Smooth muscle cell (in vitro differentiated cells): ENCODE results near the gene ABHD16B. TPM values are rescaled to one million over a fixed set of nuclear protein-coding genes. Genes with fewer than 3 reads are reported as not detected.
A peak's percentile ranks its signal among the peaks of the same experiment; 100 is the strongest.

ENCODE experiments used
- DNase-seq: peaks from one replicate; lab custom pipeline; 2025; ENCODE audit not compliant: unreplicated experiment; lab: John Stamatoyannopoulos, UW
- H2AFZ ChIP-seq: fragments of 200-600 bp; sonication (generic); 2 replicates; pipeline ENCODE4 v1.6.0; 2016; ENCODE audit warnings: antibody characterized with exemption, low read depth, mild to moderate bottlenecking
- H3F3A ChIP-seq: fragments of 200-600 bp; sonication (generic); 2 replicates; pipeline ENCODE4 v1.6.0; 2017; ENCODE audit warnings: antibody characterized with exemption, low read depth
- H3K27ac ChIP-seq: fragments of 200-600 bp; sonication (generic); 2 replicates; pipeline ENCODE4 v1.5.1; 2016; ENCODE audit warnings: low read depth, mild to moderate bottlenecking
- H3K27me3 ChIP-seq: fragments of 200-600 bp; sonication (generic); 2 replicates; pipeline ENCODE4 v1.6.1; 2016; ENCODE audit warnings: low read depth, mild to moderate bottlenecking
- H3K36me3 ChIP-seq: fragments of 200-600 bp; sonication (generic); 2 replicates; pipeline ENCODE4 v1.5.1; 2016; ENCODE audit warnings: low read depth
- H3K4me1 ChIP-seq: fragments of 200-600 bp; sonication (generic); 2 replicates; pipeline ENCODE4 v1.5.1; 2016; ENCODE audit warnings: low read depth
- H3K4me2 ChIP-seq: fragments of 200-600 bp; sonication (generic); 2 replicates; pipeline ENCODE4 v1.6.0; 2016; ENCODE audit warnings: mild to moderate bottlenecking
- H3K4me3 ChIP-seq: fragments of 200-600 bp; sonication (generic); 2 replicates; pipeline ENCODE4 v1.5.1; 2016; ENCODE audit warnings: mild to moderate bottlenecking
- H3K79me2 ChIP-seq: fragments of 200-600 bp; sonication (generic); 2 replicates; pipeline ENCODE4 v1.6.0; 2016; ENCODE audit warnings: low read depth, mild to moderate bottlenecking
- H3K9ac ChIP-seq: fragments of 200-600 bp; sonication (generic); 2 replicates; pipeline ENCODE4 v1.6.0; 2016; ENCODE audit warnings: low read depth
- H3K9me3 ChIP-seq: fragments of 200-600 bp; sonication (generic); replicated peaks from 2 replicates; pipeline ENCODE4 v1.5.1; 2016; ENCODE audit warnings: low read depth
- H4K20me1 ChIP-seq: fragments of 200-600 bp; sonication (generic); 2 replicates; pipeline ENCODE4 v1.6.0; 2016; ENCODE audit warnings: low read depth
- CTCF ChIP-seq: fragments of 200-600 bp; sonication (generic); IDR thresholded peaks from 2 replicates; pipeline ENCODE4 v1.5.1; 2017; ENCODE audit warnings: borderline replicate concordance, mild to moderate bottlenecking, antibody characterized with exemption; ENCODE audit not compliant: insufficient read depth, poor library complexity, severe bottlenecking
- WGBS: methylation state at CpG from one replicate; pipeline ENCODE4 v1.1.7; 2016; ENCODE audit warnings: low lambda C conversion rate; 5-methylcytosine and 5-hydroxymethylcytosine counted together
- polyA plus RNA-seq: library from polyadenylated mRNA; unstranded; fragments of >200 nt; fragmentation: Nextera tagmentation; extraction: Ambion mirVana; gene quantifications from 2 replicates; pipeline ENCODE4 v1.2.1, GENCODE V29; 2016
- total RNA-seq: library from RNA; depleted of rRNA; stranded (reverse); fragments of >200 nt; gene quantifications from 2 replicates; pipeline ENCODE4 v1.2.3, GENCODE V29; 2014

The ABHD16B gene
- total and polyA plus RNA-seq, 2 experiments from 2014 or later = 0.31 TPM; not detected in 1

- no peaks in the 10 kb centered on the region for H3K27me3 ChIP-seq
- peak overlapping the region; percentile 84 for H3K4me2 ChIP-seq
- H2AFZ ChIP-seq = no peak overlapping the region
- no peaks in the 10 kb centered on the region for H3K9me3 ChIP-seq
- peaks cover 8% of the 10 kb centered on the region for H3K79me2 ChIP-seq
- no peaks in the 10 kb centered on the region for H3K36me3 ChIP-seq
- TF ChIP-seq CTCF = no peak
- DNase-seq = no peak
- peaks cover 23% of the 10 kb centered on the region for H4K20me1 ChIP-seq
- 13% methylated on average over 59 of the region's 76 CpGs for WGBS
- H3F3A ChIP-seq = no peaks in the 10 kb centered on the region
- no peak overlapping the region for H3K9ac ChIP-seq
- H3K4me1 ChIP-seq = peaks cover 21% of the 10 kb centered on the region
- no peak overlapping the region for H3K27ac ChIP-seq
- H3K4me3 ChIP-seq = peak overlapping the region; percentile 51
Observed at GRCh38 chr20:63831993-63832686, 29.2 kb upstream of the ABHD16B start.

DNA sequence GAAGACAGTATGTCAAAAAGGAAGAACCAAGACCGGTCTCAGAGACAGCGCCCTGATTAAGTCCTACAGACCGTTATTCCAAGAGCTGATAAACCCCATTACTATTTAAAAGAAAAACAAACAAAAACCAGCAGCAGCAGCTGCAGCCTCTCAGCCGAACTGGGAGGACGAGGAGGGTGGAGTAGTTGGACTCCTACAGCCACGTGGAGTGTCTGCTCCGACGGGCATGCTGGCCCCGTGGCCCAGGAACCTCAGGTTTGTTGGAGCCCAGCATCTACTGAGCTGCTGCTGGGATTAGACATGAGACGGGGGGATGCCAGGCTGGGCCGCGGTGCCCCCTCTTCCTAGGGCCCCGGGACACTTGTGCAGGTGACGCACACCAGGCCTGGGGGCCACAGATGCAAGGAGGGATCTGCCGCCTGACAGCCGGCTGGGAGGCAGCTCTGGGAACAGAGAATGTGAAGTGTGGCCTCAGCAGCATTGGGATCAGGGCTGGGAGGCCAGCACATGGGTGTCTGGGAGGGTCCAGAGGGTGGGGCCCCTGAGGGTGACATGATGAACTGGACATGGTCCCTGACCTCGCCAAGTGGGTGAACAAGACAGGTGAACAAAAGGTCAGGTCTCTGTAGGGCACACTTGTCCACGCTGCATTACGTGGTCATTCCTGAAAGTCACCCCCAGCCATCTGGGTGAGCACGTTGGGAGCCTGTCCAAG, 27.4 kb upstream of the ABHD16B start:
- no peak overlapping the region for H3K27ac ChIP-seq
- H3K9me3 ChIP-seq = no peaks in the 10 kb centered on the region
- no peak for TF ChIP-seq CTCF
- no peak overlapping the region for H3K4me2 ChIP-seq
- H3K36me3 ChIP-seq = no peaks in the 10 kb centered on the region
- WGBS = 65% methylated on average over 17 of the region's 20 CpGs
- peaks cover 11% of the 10 kb centered on the region for H4K20me1 ChIP-seq
- H3K9ac ChIP-seq = no peak overlapping the region
- H3K79me2 ChIP-seq = peaks cover 4% of the 10 kb centered on the region
- no peaks in the 10 kb centered on the region for H3F3A ChIP-seq
- H3K4me1 ChIP-seq = peaks cover 21% of the 10 kb centered on the region
- no peak overlapping the region for H3K4me3 ChIP-seq
- H2AFZ ChIP-seq = no peak overlapping the region
- no peak for DNase-seq
- no peaks in the 10 kb centered on the region for H3K27me3 ChIP-seq

DNA sequence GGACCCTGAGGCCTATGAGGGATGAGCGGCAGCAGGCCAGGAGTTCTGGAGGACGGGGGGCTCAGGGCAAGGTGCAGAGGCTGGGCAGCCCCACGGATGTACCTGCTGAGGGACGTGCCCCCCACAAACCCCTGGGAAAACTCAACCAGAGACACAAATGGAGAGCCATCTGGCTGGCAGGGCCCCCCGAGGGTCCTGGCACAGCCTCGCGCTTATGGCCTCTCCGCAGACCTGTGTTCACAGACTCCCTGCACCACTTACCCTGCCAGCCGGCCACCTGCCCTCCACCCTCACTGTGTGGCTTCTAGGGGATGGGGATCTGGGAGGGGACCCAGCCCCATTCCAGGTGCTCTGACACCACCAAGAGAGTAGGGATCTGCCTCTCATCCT, 26.8 kb upstream of the ABHD16B start:
- no peaks in the 10 kb centered on the region for H3K36me3 ChIP-seq
- H4K20me1 ChIP-seq = peaks cover 6% of the 10 kb centered on the region
- no peak overlapping the region for H3K27ac ChIP-seq
- no peak for TF ChIP-seq CTCF
- no peaks in the 10 kb centered on the region for H3F3A ChIP-seq
- no peak overlapping the region for H2AFZ ChIP-seq
- H3K4me1 ChIP-seq = peaks cover 17% of the 10 kb centered on the region
- no peaks in the 10 kb centered on the region for H3K9me3 ChIP-seq
- no peaks in the 10 kb centered on the region for H3K27me3 ChIP-seq
- H3K4me3 ChIP-seq = no peak overlapping the region
- no peaks in the 10 kb centered on the region for H3K79me2 ChIP-seq
- peak overlapping the region; percentile 79 for H3K4me2 ChIP-seq
- WGBS = 87% methylated on average over 9 of the region's 9 CpGs
- DNase-seq = no peak
- no peak overlapping the region for H3K9ac ChIP-seq
